Activated T-cell treated with anti-CD3 and anti-CD28 coated beads, Interleukin-2, amount 50 U/mL, for 72 hours (primary cell): ENCODE results near the gene FAM53B. TPM values are rescaled to one million over a fixed set of nuclear protein-coding genes. Genes with fewer than 3 reads are reported as not detected.
A peak's percentile ranks its signal among the peaks of the same experiment; 100 is the strongest.

Source experiments
- ATAC-seq, 2 donors: fragments of 150-1000 bp; cut with Tn5 transposase; replicated peaks in 1 of 2; 2 replicates each; pipeline ENCODE4 v1.10.0; 2021; ENCODE audit warnings: moderate library complexity in 2 of 2, mild to moderate bottlenecking in 1 of 2
- DNase-seq, 2 donors: peaks; one replicate each; pipeline ENCODE4 v3.0.0; 2021 to 2022; ENCODE audit warnings: mixed read lengths in 1 of 2
- H3K27ac Mint-ChIP-seq: one replicate; pipeline ENCODE4 v1.8.0; 2022; ENCODE audit warnings: mild to moderate bottlenecking, moderate library complexity, mixed read lengths
- H3K27me3 Mint-ChIP-seq: one replicate; pipeline ENCODE4 v1.8.0; 2022; ENCODE audit warnings: low read depth, mixed read lengths
- H3K36me3 Mint-ChIP-seq, 2 donors: one replicate each; pipeline ENCODE4 v1.8.0; 2022; ENCODE audit warnings: mixed read lengths in 2 of 2, mild to moderate bottlenecking in 1 of 2; ENCODE audit not compliant: insufficient read depth in 2 of 2
- H3K4me1 Mint-ChIP-seq: one replicate; pipeline ENCODE4 v1.8.0; 2022; ENCODE audit warnings: low read depth, mixed read lengths
- H3K4me3 Mint-ChIP-seq, 2 donors: one replicate each; pipeline ENCODE4 v1.8.0; 2022; ENCODE audit warnings: mild to moderate bottlenecking in 2 of 2, mixed read lengths in 2 of 2, moderate library complexity in 2 of 2
- H3K9me3 Mint-ChIP-seq, 2 donors: one replicate each; pipeline ENCODE4 v1.8.0; 2022; ENCODE audit warnings: mixed read lengths in 2 of 2
- total RNA-seq, 2 donors: library from RNA; stranded (reverse); gene quantifications; one replicate each; pipeline ENCODE4 v1.2.3, GENCODE V29; 2022

Gene FAM53B
- total RNA-seq, 2 donors from 2014 or later, result 30.0 to 37.7 TPM

- no peaks in the 10 kb centered on the region for H3K27me3 Mint-ChIP-seq
- peak overlapping the region; percentile 67 for H3K27ac Mint-ChIP-seq
- H3K4me3 Mint-ChIP-seq, result peak overlapping the region; percentile 69 to 75
- H3K9me3 Mint-ChIP-seq, result no peaks in the 10 kb centered on the region
- DNase-seq, result peak; percentile 64 to 68
- peaks cover 0 to under 1% of the 10 kb centered on the region in 2 donors for H3K36me3 Mint-ChIP-seq
- ATAC-seq, result peak; percentile 89 to 91
- peaks cover 75% of the 10 kb centered on the region for H3K4me1 Mint-ChIP-seq
Observed at GRCh38 chr10:124641282-124642087, 102.7 kb downstream of the FAM53B start.

GRCh38 chr10:124640538-124641231 is 103.5 kb downstream of the FAM53B start:
- H3K4me1 Mint-ChIP-seq, result peaks cover 74% of the 10 kb centered on the region

GRCh38 chr10:124640056-124640455 is 104.1 kb downstream of the FAM53B start:
- peaks cover 68% of the 10 kb centered on the region for H3K4me1 Mint-ChIP-seq
- DNase-seq (no peak), ATAC-seq (no peak)
- peak overlapping the region; percentile 67 for H3K27ac Mint-ChIP-seq
- no peaks in the 10 kb centered on the region for H3K27me3 Mint-ChIP-seq
- H3K4me3 Mint-ChIP-seq, result peak overlapping the region in 1 of 2 donors; percentile 75
- H3K36me3 Mint-ChIP-seq, result no peaks in the 10 kb centered on the region
- no peaks in the 10 kb centered on the region for H3K9me3 Mint-ChIP-seq

More at GRCh38 chr10:124640538-124641231, 103.5 kb downstream of the FAM53B start:
- no peaks in the 10 kb centered on the region for H3K9me3 Mint-ChIP-seq
- peak overlapping the region; percentile 69 to 75 for H3K4me3 Mint-ChIP-seq
- DNase-seq (no peak), ATAC-seq (peak; percentile 39 to 50)
- no peaks in the 10 kb centered on the region for H3K36me3 Mint-ChIP-seq
- peak overlapping the region; percentile 67 for H3K27ac Mint-ChIP-seq
- H3K27me3 Mint-ChIP-seq, result no peaks in the 10 kb centered on the region

- Mint-ChIP-seq H3K9me3 (peaks cover 0 to 1% of the 10 kb centered on the region in 2 donors), H3K27me3 (no peaks in the 10 kb centered on the region), H3K4me3 (no peak overlapping the region), H3K4me1 (peaks cover 64% of the 10 kb centered on the region), H3K27ac (no peak overlapping the region), H3K36me3 (peaks cover 1% of the 10 kb centered on the region in 2 donors)
- DNase-seq, result no peak
- ATAC-seq, result no peak
Observed at GRCh38 chr10:124639646-124640045, 104.5 kb downstream of the FAM53B start.

GRCh38 chr10:124639206-124639605 is 105.0 kb downstream of the FAM53B start:
- Mint-ChIP-seq H3K27ac (no peak overlapping the region), H3K36me3 (peaks cover 4% of the 10 kb centered on the region in 2 donors)
- ATAC-seq, result no peak

GRCh38 chr10:124637746-124638145 is 106.4 kb downstream of the FAM53B start:
- no peaks in the 10 kb centered on the region for H3K27me3 Mint-ChIP-seq
- no peak overlapping the region for H3K27ac Mint-ChIP-seq
- peaks cover 8 to 10% of the 10 kb centered on the region in 2 donors for H3K36me3 Mint-ChIP-seq
- peak overlapping the region in 1 of 2 donors; percentile 47 for H3K4me3 Mint-ChIP-seq
- DNase-seq, result no peak
- H3K9me3 Mint-ChIP-seq, result peaks cover 0 to 9% of the 10 kb centered on the region in 2 donors
- ATAC-seq, result no peak
- H3K4me1 Mint-ChIP-seq, result peaks cover 52% of the 10 kb centered on the region

More at GRCh38 chr10:124639206-124639605, 105.0 kb downstream of the FAM53B start:
- DNase-seq, result no peak
- Mint-ChIP-seq H3K27me3 (no peaks in the 10 kb centered on the region), H3K9me3 (peaks cover 0 to 4% of the 10 kb centered on the region in 2 donors), H3K4me1 (peaks cover 59% of the 10 kb centered on the region), H3K4me3 (no peak overlapping the region)

GRCh38 chr10:124637091-124637700 is 107.0 kb downstream of the FAM53B start:
- H3K27ac Mint-ChIP-seq, result no peak overlapping the region
- DNase-seq, result no peak
- H3K4me1 Mint-ChIP-seq, result peaks cover 47% of the 10 kb centered on the region
- ATAC-seq, result no peak
- peaks cover 0 to 9% of the 10 kb centered on the region in 2 donors for H3K9me3 Mint-ChIP-seq
- no peaks in the 10 kb centered on the region for H3K27me3 Mint-ChIP-seq
- H3K36me3 Mint-ChIP-seq, result peaks cover 8 to 10% of the 10 kb centered on the region in 2 donors
- H3K4me3 Mint-ChIP-seq, result peak overlapping the region in 1 of 2 donors; percentile 47

- Mint-ChIP-seq H3K9me3 (peaks cover 0 to 9% of the 10 kb centered on the region in 2 donors), H3K4me3 (peak overlapping the region; percentile 40 to 47), H3K27ac (peak overlapping the region; percentile 33), H3K4me1 (peaks cover 45% of the 10 kb centered on the region), H3K27me3 (no peaks in the 10 kb centered on the region), H3K36me3 (peaks cover 8 to 10% of the 10 kb centered on the region in 2 donors)
- ATAC-seq (peak; percentile 18 to 34), DNase-seq (no peak)
Observed at GRCh38 chr10:124636271-124636995, 107.7 kb downstream of the FAM53B start.

GRCh38 chr10:124632566-124632965 is 111.6 kb downstream of the FAM53B start:
- peaks cover 7% of the 10 kb centered on the region for H3K27me3 Mint-ChIP-seq
- peaks cover 8 to 10% of the 10 kb centered on the region in 2 donors for H3K36me3 Mint-ChIP-seq
- H3K4me3 Mint-ChIP-seq, result no peak overlapping the region
- H3K4me1 Mint-ChIP-seq, result peaks cover 36% of the 10 kb centered on the region
- peaks cover 0 to 9% of the 10 kb centered on the region in 2 donors for H3K9me3 Mint-ChIP-seq
- DNase-seq, result no peak
- ATAC-seq, result no peak
- H3K27ac Mint-ChIP-seq, result no peak overlapping the region

GRCh38 chr10:124632064-124632531 is 112.1 kb downstream of the FAM53B start:
- Mint-ChIP-seq H3K4me3 (no peak overlapping the region), H3K4me1 (peaks cover 36% of the 10 kb centered on the region), H3K9me3 (peaks cover 0 to 9% of the 10 kb centered on the region in 2 donors), H3K36me3 (peaks cover 8 to 10% of the 10 kb centered on the region in 2 donors), H3K27ac (no peak overlapping the region), H3K27me3 (peaks cover 7% of the 10 kb centered on the region)
- DNase-seq (peak; percentile 42 to 45), ATAC-seq (peak; percentile 28 to 53)

GRCh38 chr10:124630551-124630950 is 113.6 kb downstream of the FAM53B start:
- H3K27ac Mint-ChIP-seq, result no peak overlapping the region
- peaks cover 0 to 9% of the 10 kb centered on the region in 2 donors for H3K9me3 Mint-ChIP-seq
- peaks cover 32% of the 10 kb centered on the region for H3K4me1 Mint-ChIP-seq
- ATAC-seq (no peak), DNase-seq (no peak)
- H3K27me3 Mint-ChIP-seq, result peaks cover 7% of the 10 kb centered on the region
- H3K36me3 Mint-ChIP-seq, result peaks cover 8 to 10% of the 10 kb centered on the region in 2 donors
- no peak overlapping the region for H3K4me3 Mint-ChIP-seq

- DNase-seq (no peak), ATAC-seq (no peak)
- no peak overlapping the region for H3K4me3 Mint-ChIP-seq
- H3K27ac Mint-ChIP-seq, result no peak overlapping the region
- H3K4me1 Mint-ChIP-seq, result peaks cover 32% of the 10 kb centered on the region
- peaks cover 0 to 9% of the 10 kb centered on the region in 2 donors for H3K9me3 Mint-ChIP-seq
- peaks cover 8 to 10% of the 10 kb centered on the region in 2 donors for H3K36me3 Mint-ChIP-seq
- H3K27me3 Mint-ChIP-seq, result peaks cover 12% of the 10 kb centered on the region
Observed at GRCh38 chr10:124629842-124630241, 114.3 kb downstream of the FAM53B start.
